SK-N-SH treated with all-trans-retinoic acid at 6 μM for 48 hours (cell line): ENCODE measurements around the gene DVL3.

Experiments used
- ATAC-seq: fragments of 200-7000 bp; cut with Tn5 transposase; 3 replicates; pipeline ENCODE4 v1.9.1; 2020; ENCODE audit warnings: mild to moderate bottlenecking, moderate library complexity
- CSDC2 ChIP-seq: fragments of 250-450 bp; sonication (Bioruptor Pico); IDR thresholded peaks from 2 replicates; pipeline ENCODE4 v1.5.0; 2020; ENCODE audit warnings: mild to moderate bottlenecking, moderate library complexity
- CSRNP3 ChIP-seq: fragments of 250-450 bp; sonication (Bioruptor Pico); IDR thresholded peaks from 2 replicates; pipeline ENCODE4 v1.5.1; 2021; ENCODE audit warnings: mild to moderate bottlenecking, moderate library complexity
- ESRRG ChIP-seq: fragments of 250-450 bp; sonication (Bioruptor Pico); IDR thresholded peaks from 2 replicates; pipeline ENCODE4 v1.6.1; 2021; ENCODE audit warnings: mild to moderate bottlenecking
- GLIS3 ChIP-seq: fragments of 250-450 bp; sonication (Bioruptor Pico); IDR thresholded peaks from 2 replicates; pipeline ENCODE4 v1.5.0; 2020; ENCODE audit warnings: mild to moderate bottlenecking, moderate library complexity
- OSR1 ChIP-seq: fragments of 250-450 bp; sonication (Bioruptor Pico); IDR thresholded peaks from 2 replicates; pipeline ENCODE4 v1.8.0; 2022; ENCODE audit warnings: moderate library complexity, mild to moderate bottlenecking, inconsistent platforms
- POU6F1 ChIP-seq: fragments of 250-450 bp; sonication (Bioruptor Pico); IDR thresholded peaks from 2 replicates; pipeline ENCODE4 v1.8.0; 2021; ENCODE audit warnings: low read depth, mild to moderate bottlenecking, moderate library complexity, borderline replicate concordance
- RARB ChIP-seq: fragments of 250-450 bp; sonication (Bioruptor Pico); IDR thresholded peaks from 2 replicates; pipeline ENCODE4 v1.8.0; 2021; ENCODE audit warnings: mild to moderate bottlenecking, moderate library complexity
- SNAI2 ChIP-seq: fragments of 250-450 bp; sonication (Bioruptor Pico); IDR thresholded peaks from 2 replicates; pipeline ENCODE4 v1.5.0; 2020; ENCODE audit warnings: mild to moderate bottlenecking, moderate library complexity
- TOX ChIP-seq: fragments of 250-450 bp; sonication (Bioruptor Pico); IDR thresholded peaks from 2 replicates; pipeline ENCODE4 v1.8.0; 2021; ENCODE audit warnings: mild to moderate bottlenecking, moderate library complexity, borderline replicate concordance
- ZC3H10 ChIP-seq: fragments of 250-450 bp; sonication (Bioruptor Pico); IDR thresholded peaks from 2 replicates; pipeline ENCODE4 v1.5.1; 2021; ENCODE audit warnings: mild to moderate bottlenecking, moderate library complexity
- ZFP3 ChIP-seq: fragments of 250-450 bp; sonication (Bioruptor Pico); IDR thresholded peaks from 2 replicates; pipeline ENCODE4 v1.5.0; 2020; ENCODE audit warnings: mild to moderate bottlenecking, moderate library complexity
- ZFP30 ChIP-seq: fragments of 450-650 bp; formaldehyde crosslinking; IDR thresholded peaks from 2 replicates; pipeline ENCODE4 v1.5.0; 2022; ENCODE audit warnings: mild to moderate bottlenecking, moderate library complexity
- ZNF565 ChIP-seq: fragments of 450-650 bp; formaldehyde crosslinking; conservative IDR thresholded peaks from 2 replicates; pipeline ENCODE4 v1.5.0; 2020; ENCODE audit warnings: low read depth, mild to moderate bottlenecking, moderate library complexity
- ZNF70 ChIP-seq: fragments of 450-650 bp; formaldehyde crosslinking; IDR thresholded peaks from 2 replicates; pipeline ENCODE4 v1.5.0; 2020; ENCODE audit warnings: mild to moderate bottlenecking, moderate library complexity
- ZNF8 ChIP-seq: fragments of 450-650 bp; formaldehyde crosslinking; IDR thresholded peaks from 2 replicates; pipeline ENCODE4 v1.5.0; 2020; ENCODE audit warnings: mild to moderate bottlenecking, moderate library complexity
- TF ChIP-seq, protein P1 (sequence below): fragments of 250-450 bp; sonication (Bioruptor Pico); IDR thresholded peaks from 2 replicates; pipeline ENCODE4 v1.8.0; 2020; ENCODE audit warnings: mild to moderate bottlenecking, moderate library complexity, borderline replicate concordance
- TF ChIP-seq, protein P2 (sequence below): fragments of 250-450 bp; sonication (Bioruptor Pico); IDR thresholded peaks from 2 replicates; pipeline ENCODE4 v1.5.0; 2020; ENCODE audit warnings: mild to moderate bottlenecking, moderate library complexity
- TF ChIP-seq, protein P3 (sequence below): fragments of 250-450 bp; sonication (Bioruptor Pico); IDR thresholded peaks from 2 replicates; pipeline ENCODE4 v1.5.1; 2020; ENCODE audit warnings: low read depth, mild to moderate bottlenecking, moderate library complexity

The DVL3 gene

DNA sequence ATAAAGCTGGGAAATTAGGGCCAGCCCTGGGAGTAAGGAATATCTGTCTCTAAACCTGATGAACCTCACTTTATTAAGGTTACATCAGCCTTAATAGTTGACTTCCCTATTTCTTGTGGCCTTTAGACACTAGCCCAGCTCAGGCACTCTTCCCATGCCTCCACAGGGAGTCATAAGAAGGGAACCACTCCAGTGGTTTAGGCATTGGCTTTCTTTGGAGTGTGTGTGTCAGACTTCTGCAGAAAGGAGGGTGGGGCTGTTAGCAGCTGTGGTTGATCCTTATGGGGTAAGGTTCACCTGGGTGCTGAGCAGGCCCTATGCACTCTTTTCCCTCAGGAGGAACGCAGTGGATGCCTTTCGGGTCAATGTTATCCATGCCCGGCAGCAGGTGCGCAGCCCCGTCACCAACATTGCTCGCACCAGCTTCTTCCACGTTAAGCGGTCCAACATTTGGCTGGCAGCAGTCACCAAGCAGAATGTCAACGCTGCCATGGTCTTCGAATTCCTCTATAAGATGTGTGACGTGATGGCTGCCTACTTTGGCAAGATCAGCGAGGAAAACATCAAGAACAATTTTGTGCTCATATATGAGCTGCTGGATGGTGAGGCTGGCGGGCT lies 23.5 kb downstream of the DVL3 start (continued):
- no peak for TF ChIP-seq POU6F1 (CRISPR knock-in tag)
- no peak for TF ChIP-seq ZNF565 (CRISPR knock-in tag)
- TF ChIP-seq TOX (CRISPR knock-in tag) = no peak
- TF ChIP-seq SNAI2 = no peak
- TF ChIP-seq CSRNP3 (CRISPR knock-in tag) = no peak

DNA sequence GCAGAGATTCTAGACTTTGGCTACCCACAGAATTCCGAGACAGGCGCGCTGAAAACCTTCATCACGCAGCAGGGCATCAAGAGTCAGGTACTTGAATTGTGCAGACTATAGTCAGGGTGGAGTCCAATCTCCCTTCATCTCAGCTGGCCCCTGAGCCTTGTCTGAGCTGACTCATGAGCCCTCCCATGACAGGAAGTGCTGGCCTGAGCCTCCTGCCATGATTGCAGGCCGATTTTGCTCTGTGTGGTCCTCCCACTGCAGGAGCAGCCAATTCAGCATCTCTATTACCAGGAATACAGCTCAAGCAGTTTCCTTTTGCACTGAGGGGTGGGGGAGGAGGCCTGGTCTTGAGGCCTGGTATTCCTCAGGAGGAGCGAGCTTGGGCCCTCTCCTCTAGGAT lies 25.0 kb downstream of the DVL3 start:
- TF ChIP-seq POU6F1 (CRISPR knock-in tag) (no peak), ESRRG (CRISPR knock-in tag) (no peak), OSR1 (CRISPR knock-in tag) (no peak), SNAI2 (no peak), CSDC2 (no peak), ZFP3 (CRISPR knock-in tag) (no peak), ZC3H10 (CRISPR knock-in tag) (no peak), ZNF565 (CRISPR knock-in tag) (no peak), TOX (CRISPR knock-in tag) (no peak), ZFP30 (no peak), GLIS3 (CRISPR knock-in tag) (no peak)
- TF ChIP-seq, protein P1, sequence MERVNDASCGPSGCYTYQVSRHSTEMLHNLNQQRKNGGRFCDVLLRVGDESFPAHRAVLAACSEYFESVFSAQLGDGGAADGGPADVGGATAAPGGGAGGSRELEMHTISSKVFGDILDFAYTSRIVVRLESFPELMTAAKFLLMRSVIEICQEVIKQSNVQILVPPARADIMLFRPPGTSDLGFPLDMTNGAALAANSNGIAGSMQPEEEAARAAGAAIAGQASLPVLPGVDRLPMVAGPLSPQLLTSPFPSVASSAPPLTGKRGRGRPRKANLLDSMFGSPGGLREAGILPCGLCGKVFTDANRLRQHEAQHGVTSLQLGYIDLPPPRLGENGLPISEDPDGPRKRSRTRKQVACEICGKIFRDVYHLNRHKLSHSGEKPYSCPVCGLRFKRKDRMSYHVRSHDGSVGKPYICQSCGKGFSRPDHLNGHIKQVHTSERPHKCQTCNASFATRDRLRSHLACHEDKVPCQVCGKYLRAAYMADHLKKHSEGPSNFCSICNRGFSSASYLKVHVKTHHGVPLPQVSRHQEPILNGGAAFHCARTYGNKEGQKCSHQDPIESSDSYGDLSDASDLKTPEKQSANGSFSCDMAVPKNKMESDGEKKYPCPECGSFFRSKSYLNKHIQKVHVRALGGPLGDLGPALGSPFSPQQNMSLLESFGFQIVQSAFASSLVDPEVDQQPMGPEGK = no peak
- TF ChIP-seq, protein P2, sequence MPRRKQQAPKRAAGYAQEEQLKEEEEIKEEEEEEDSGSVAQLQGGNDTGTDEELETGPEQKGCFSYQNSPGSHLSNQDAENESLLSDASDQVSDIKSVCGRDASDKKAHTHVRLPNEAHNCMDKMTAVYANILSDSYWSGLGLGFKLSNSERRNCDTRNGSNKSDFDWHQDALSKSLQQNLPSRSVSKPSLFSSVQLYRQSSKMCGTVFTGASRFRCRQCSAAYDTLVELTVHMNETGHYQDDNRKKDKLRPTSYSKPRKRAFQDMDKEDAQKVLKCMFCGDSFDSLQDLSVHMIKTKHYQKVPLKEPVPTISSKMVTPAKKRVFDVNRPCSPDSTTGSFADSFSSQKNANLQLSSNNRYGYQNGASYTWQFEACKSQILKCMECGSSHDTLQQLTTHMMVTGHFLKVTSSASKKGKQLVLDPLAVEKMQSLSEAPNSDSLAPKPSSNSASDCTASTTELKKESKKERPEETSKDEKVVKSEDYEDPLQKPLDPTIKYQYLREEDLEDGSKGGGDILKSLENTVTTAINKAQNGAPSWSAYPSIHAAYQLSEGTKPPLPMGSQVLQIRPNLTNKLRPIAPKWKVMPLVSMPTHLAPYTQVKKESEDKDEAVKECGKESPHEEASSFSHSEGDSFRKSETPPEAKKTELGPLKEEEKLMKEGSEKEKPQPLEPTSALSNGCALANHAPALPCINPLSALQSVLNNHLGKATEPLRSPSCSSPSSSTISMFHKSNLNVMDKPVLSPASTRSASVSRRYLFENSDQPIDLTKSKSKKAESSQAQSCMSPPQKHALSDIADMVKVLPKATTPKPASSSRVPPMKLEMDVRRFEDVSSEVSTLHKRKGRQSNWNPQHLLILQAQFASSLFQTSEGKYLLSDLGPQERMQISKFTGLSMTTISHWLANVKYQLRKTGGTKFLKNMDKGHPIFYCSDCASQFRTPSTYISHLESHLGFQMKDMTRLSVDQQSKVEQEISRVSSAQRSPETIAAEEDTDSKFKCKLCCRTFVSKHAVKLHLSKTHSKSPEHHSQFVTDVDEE (CRISPR knock-in tag) = no peak
- TF ChIP-seq, protein P3, sequence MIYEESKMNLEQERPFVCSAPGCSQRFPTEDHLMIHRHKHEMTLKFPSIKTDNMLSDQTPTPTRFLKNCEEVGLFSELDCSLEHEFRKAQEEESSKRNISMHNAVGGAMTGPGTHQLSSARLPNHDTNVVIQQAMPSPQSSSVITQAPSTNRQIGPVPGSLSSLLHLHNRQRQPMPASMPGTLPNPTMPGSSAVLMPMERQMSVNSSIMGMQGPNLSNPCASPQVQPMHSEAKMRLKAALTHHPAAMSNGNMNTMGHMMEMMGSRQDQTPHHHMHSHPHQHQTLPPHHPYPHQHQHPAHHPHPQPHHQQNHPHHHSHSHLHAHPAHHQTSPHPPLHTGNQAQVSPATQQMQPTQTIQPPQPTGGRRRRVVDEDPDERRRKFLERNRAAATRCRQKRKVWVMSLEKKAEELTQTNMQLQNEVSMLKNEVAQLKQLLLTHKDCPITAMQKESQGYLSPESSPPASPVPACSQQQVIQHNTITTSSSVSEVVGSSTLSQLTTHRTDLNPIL (CRISPR knock-in tag) = no peak
- ATAC-seq = no peak

DNA sequence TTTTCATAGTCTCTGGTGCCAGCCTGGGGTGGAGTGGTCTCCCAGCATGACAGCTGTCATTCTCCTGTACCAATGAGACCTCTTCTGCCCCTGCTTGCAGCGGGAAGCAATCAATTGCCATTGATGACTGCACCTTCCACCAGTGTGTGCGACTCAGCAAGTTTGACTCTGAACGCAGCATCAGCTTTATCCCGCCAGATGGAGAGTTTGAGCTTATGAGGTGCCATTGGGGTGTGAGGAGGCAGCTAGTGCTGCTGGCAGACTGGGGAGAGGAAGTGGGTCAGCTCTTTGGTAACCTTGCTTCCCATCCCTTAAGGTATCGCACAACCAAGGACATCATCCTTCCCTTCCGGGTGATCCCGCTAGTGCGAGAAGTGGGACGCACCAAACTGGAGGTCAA lies 26.4 kb downstream of the DVL3 start:
- no peak for ATAC-seq
- TF ChIP-seq, protein P2 (CRISPR knock-in tag) = no peak
- TF ChIP-seq ZNF565 (CRISPR knock-in tag) (no peak), ZC3H10 (CRISPR knock-in tag) (no peak), CSDC2 (no peak), ZNF8 (CRISPR knock-in tag) (no peak), GLIS3 (CRISPR knock-in tag) (no peak), RARB (CRISPR knock-in tag) (no peak), CSRNP3 (CRISPR knock-in tag) (no peak), ZNF70 (CRISPR knock-in tag) (no peak)
- TF ChIP-seq, protein P1 = no peak
